Measurements from ENCODE around the gene ATP9A.
"Not testable (repeated sequence)": the region's sequence is repeated elsewhere in the genome, so short reads cannot be mapped to it uniquely, and the experiment has no call there.

- not testable (repeated sequence) for TF ChIP-seq CTCF (IDR thresholded peaks at IDR 0.05; ENCODE audit: insufficient read depth, low read length); POLR2AphosphoS5 (IDR thresholded peaks at IDR 0.05; ENCODE audit: low read depth); GABPA (IDR thresholded peaks at IDR 0.05; ENCODE audit: low read depth); REST (IDR thresholded peaks at IDR 0.05; ENCODE audit: insufficient replicate concordance, low read depth)
Observed at GRCh38 chr20:51568533-51568932, 199.7 kb downstream of the ATP9A start.

Data from HL-60 (cell line).